H1 (cell line): ENCODE data around the gene COL4A2. TPM values are rescaled to one million over a fixed set of nuclear protein-coding genes. Genes with fewer than 3 reads are reported as not detected.

Experiments
- polyA plus RNA-seq, 7 experiments: library from polyadenylated mRNA; depleted of rRNA in 3 of 7; stranded (reverse) in 5 of 7; unstranded in 2 of 7; fragments of >200 nt in 5 of 7; fragments of 200-250 nt in 2 of 7; gene quantifications; 1 replicate in 5 of 7; 2 replicates in 1 of 7; 4 replicates in 1 of 7; pipeline versions ENCODE4 v1.2.1 to v1.2.3, GENCODE V29; 2011 to 2013; ENCODE audit warnings: missing spikeins in 2 of 7, mixed read lengths in 2 of 7
- total RNA-seq: library from RNA; stranded (reverse); fragmentation: NEBNext Ultra II Directional; extraction: Animal tissue kit (Norgen Biotek cat#: 25700); gene quantifications from 2 replicates; pipeline ENCODE4 v1.2.1, GENCODE V29; 2021
- TF ChIP-seq, protein P1 (sequence below), 3 experiments: IDR thresholded peaks; 1 replicate in 2 of 3; 2 replicates in 1 of 3; pipeline versions ENCODE4 v1.5.1 to v1.6.1; 2011; ENCODE audit warnings: low read length in 3 of 3, mild to moderate bottlenecking in 3 of 3, inconsistent platforms in 2 of 3, low read depth in 1 of 3, moderate library complexity in 1 of 3; ENCODE audit not compliant: insufficient read depth in 1 of 3; ENCODE audit errors: control extremely low read depth in 1 of 3

COL4A2 gene
- total and polyA plus RNA-seq, 2 of the 8 experiments (the other 6 are each of a cell fraction or from before 2014, with no cell fraction given) = 80.4 to 87.3 TPM

DNA sequence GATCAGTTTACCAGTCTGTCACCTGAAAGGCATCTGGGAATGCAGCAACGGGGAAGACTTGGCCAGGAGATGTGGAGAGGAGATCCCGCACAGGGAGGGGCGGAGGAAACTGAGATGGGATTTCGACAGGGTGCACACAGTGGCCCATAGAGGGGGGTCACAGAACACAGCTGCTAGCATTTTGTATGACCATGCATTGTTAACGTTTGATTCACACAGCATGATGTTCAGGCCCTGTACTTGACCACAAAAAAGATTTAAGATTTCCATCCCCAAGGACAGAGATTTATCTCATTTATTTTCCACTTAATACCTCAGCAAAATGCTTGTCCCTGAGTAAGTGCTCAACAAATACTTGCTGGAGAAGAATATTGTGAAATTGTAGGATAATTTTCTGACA is 191.2 kb downstream of the COL4A2 start (continued):
- TF ChIP-seq, protein P1, sequence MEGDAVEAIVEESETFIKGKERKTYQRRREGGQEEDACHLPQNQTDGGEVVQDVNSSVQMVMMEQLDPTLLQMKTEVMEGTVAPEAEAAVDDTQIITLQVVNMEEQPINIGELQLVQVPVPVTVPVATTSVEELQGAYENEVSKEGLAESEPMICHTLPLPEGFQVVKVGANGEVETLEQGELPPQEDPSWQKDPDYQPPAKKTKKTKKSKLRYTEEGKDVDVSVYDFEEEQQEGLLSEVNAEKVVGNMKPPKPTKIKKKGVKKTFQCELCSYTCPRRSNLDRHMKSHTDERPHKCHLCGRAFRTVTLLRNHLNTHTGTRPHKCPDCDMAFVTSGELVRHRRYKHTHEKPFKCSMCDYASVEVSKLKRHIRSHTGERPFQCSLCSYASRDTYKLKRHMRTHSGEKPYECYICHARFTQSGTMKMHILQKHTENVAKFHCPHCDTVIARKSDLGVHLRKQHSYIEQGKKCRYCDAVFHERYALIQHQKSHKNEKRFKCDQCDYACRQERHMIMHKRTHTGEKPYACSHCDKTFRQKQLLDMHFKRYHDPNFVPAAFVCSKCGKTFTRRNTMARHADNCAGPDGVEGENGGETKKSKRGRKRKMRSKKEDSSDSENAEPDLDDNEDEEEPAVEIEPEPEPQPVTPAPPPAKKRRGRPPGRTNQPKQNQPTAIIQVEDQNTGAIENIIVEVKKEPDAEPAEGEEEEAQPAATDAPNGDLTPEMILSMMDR (IDR thresholded peaks at IDR 0.05; ENCODE audit: control extremely low read depth in 1 of 3, insufficient read depth in 1 of 3, low read depth in 1 of 3, low read length in 3 of 3) = no peak
